HG03571 (cell line): ENCODE results near the gene PTDSS2.
A peak's percentile ranks its signal among the peaks of the same experiment; 100 is the strongest.
"Not testable (repeated sequence)": the region's sequence is repeated elsewhere in the genome, so short reads cannot be mapped to it uniquely, and the experiment has no call there.

ENCODE experiments used
- ATAC-seq: cut with Tn5 transposase; IDR thresholded peaks from one replicate; pipeline ENCODE4 v1.9.1; 2021; ENCODE audit not compliant: unreplicated experiment

Gene PTDSS2

GRCh38 chr11:449889-450808 lies at the start of gene PTDSS2:
TSS of gene PTDSS2 (plus strand) at chr11:450279. CDS start at chr11:450456, 177 bp downstream.
- ATAC-seq: peak; percentile 61

GRCh38 chr11:401196-401595 lies 48.9 kb upstream of the PTDSS2 start:
- not testable (repeated sequence) for ATAC-seq

GRCh38 chr11:403021-403760 lies 46.9 kb upstream of the PTDSS2 start:
- no peak for ATAC-seq

GRCh38 chr11:403761-404431 lies 46.2 kb upstream of the PTDSS2 start:
- no peak for ATAC-seq

GRCh38 chr11:404551-405264 lies 45.4 kb upstream of the PTDSS2 start:
- no peak for ATAC-seq

- no peak for ATAC-seq
Observed at GRCh38 chr11:405323-405953, 44.6 kb upstream of the PTDSS2 start.

- no peak for ATAC-seq
Observed at GRCh38 chr11:405954-406795, 43.9 kb upstream of the PTDSS2 start.

GRCh38 chr11:406796-407650 lies 43.1 kb upstream of the PTDSS2 start:
- ATAC-seq: peak; percentile 60

- ATAC-seq: no peak
Observed at GRCh38 chr11:407651-408123, 42.4 kb upstream of the PTDSS2 start.

- no peak for ATAC-seq
Observed at GRCh38 chr11:408154-409007, 41.7 kb upstream of the PTDSS2 start.

- ATAC-seq: no peak
Observed at GRCh38 chr11:409008-409599, 41.0 kb upstream of the PTDSS2 start.

- no peak for ATAC-seq
Observed at GRCh38 chr11:409600-410483, 40.2 kb upstream of the PTDSS2 start.

GRCh38 chr11:410711-411110 lies 39.4 kb upstream of the PTDSS2 start:
- not testable (repeated sequence) for ATAC-seq

- not testable (repeated sequence) for ATAC-seq
Observed at GRCh38 chr11:411520-411919, 38.6 kb upstream of the PTDSS2 start.

- ATAC-seq: no peak
Observed at GRCh38 chr11:412641-413119, 37.4 kb upstream of the PTDSS2 start.
